ENCODE measurements around the gene GPR39. TPM values are rescaled to one million over a fixed set of nuclear protein-coding genes. Genes with fewer than 3 reads are reported as not detected.

The GPR39 gene
- total RNA-seq, 6 donors from 2014 or later: 10.1 to 45.9 (median 24.0) TPM

GRCh38 chr2:132477436-132477835 is 60.8 kb downstream of the GPR39 start:
- no peak overlapping the region for H3K4me3 ChIP-seq
- TF ChIP-seq POLR2A (IDR thresholded peaks at IDR 0.05): no peak
- no peak for DNase-seq
- WGBS, 2 donors: 72 to 87% methylated on average over 4 of the region's 4 CpGs
- H3K9me3 ChIP-seq: peaks cover 0 to 38% (median 10%) of the 10 kb centered on the region in 4 donors
- H3K36me3 ChIP-seq: no peaks in the 10 kb centered on the region
- no peaks in the 10 kb centered on the region for H3K27me3 ChIP-seq
- H3K27ac ChIP-seq: no peak overlapping the region
- no peak for ATAC-seq (ENCODE audit: low FRiP score in 2 of 2)
- no peaks in the 10 kb centered on the region for H3K4me1 ChIP-seq

GRCh38 chr2:132477962-132478361 is 61.4 kb downstream of the GPR39 start:
- WGBS, 2 donors: 62 to 66% methylated on average over 2 of the region's 2 CpGs
- TF ChIP-seq POLR2A (IDR thresholded peaks at IDR 0.05) (no peak), CTCF (IDR thresholded peaks at IDR 0.05) (no peak), EP300 (IDR thresholded peaks at IDR 0.05) (no peak), POLR2AphosphoS5 (IDR thresholded peaks at IDR 0.05) (no peak)
- no peak for DNase-seq
- Histone ChIP-seq H3K9me3 (peaks cover 0 to 38% (median 7%) of the 10 kb centered on the region in 4 donors), H3K4me1 (no peaks in the 10 kb centered on the region), H3K27me3 (no peaks in the 10 kb centered on the region), H3K4me3 (no peak overlapping the region), H3K36me3 (no peaks in the 10 kb centered on the region), H3K27ac (no peak overlapping the region)
- peak in 1 of 2 donors; percentile 52 for ATAC-seq (ENCODE audit: low FRiP score in 2 of 2)

GRCh38 chr2:132478461-132479105 is 62.0 kb downstream of the GPR39 start:
- TF ChIP-seq EP300 (IDR thresholded peaks at IDR 0.05) (no peak), CTCF (IDR thresholded peaks at IDR 0.05) (no peak), POLR2AphosphoS5 (IDR thresholded peaks at IDR 0.05) (no peak), POLR2A (IDR thresholded peaks at IDR 0.05) (no peak)
- DNase-seq: no peak
- no peaks in the 10 kb centered on the region for H3K36me3 ChIP-seq
- no peak for ATAC-seq (ENCODE audit: low FRiP score in 2 of 2)
- WGBS, 2 donors: 55 to 63% methylated on average over 3 of the region's 3 CpGs
- no peaks in the 10 kb centered on the region for H3K4me1 ChIP-seq
- no peak overlapping the region for H3K27ac ChIP-seq
- H3K27me3 ChIP-seq: no peaks in the 10 kb centered on the region
- H3K4me3 ChIP-seq: no peak overlapping the region
- peaks cover 0 to 36% (median 6%) of the 10 kb centered on the region in 4 donors for H3K9me3 ChIP-seq

GRCh38 chr2:132479155-132479554 is 62.5 kb downstream of the GPR39 start:
- WGBS, 2 donors: 63 to 66% methylated on average over 8 of the region's 8 CpGs
- Histone ChIP-seq H3K9me3 (peaks cover 0 to 31% (median 8%) of the 10 kb centered on the region in 4 donors), H3K4me1 (no peaks in the 10 kb centered on the region), H3K27ac (no peak overlapping the region), H3K27me3 (no peaks in the 10 kb centered on the region), H3K36me3 (no peaks in the 10 kb centered on the region), H3K4me3 (no peak overlapping the region)
- no peak for DNase-seq
- peak in 1 of 2 donors; percentile 74 for ATAC-seq (ENCODE audit: low FRiP score in 2 of 2)
- TF ChIP-seq CTCF (IDR thresholded peaks at IDR 0.05) (no peak), EP300 (IDR thresholded peaks at IDR 0.05) (peak in 1 of 4 donors; percentile 46)

- peaks cover 0 to 14% (median 9%) of the 10 kb centered on the region in 4 donors for H3K9me3 ChIP-seq
These were observed 66.2 kb downstream of the GPR39 start for GRCh38 chr2:132482821-132483220.

More at GRCh38 chr2:132482821-132483220, 66.2 kb downstream of the GPR39 start:
- TF ChIP-seq POLR2AphosphoS5 (IDR thresholded peaks at IDR 0.05) (no peak), EP300 (IDR thresholded peaks at IDR 0.05) (no peak), CTCF (IDR thresholded peaks at IDR 0.05) (no peak), POLR2A (IDR thresholded peaks at IDR 0.05) (no peak)
- WGBS, 2 donors: 65 to 73% methylated on average over 3 of the region's 3 CpGs
- Histone ChIP-seq H3K36me3 (no peaks in the 10 kb centered on the region), H3K27ac (no peak overlapping the region), H3K4me1 (no peaks in the 10 kb centered on the region), H3K27me3 (no peaks in the 10 kb centered on the region), H3K4me3 (no peak overlapping the region)
- no peak for ATAC-seq (ENCODE audit: low FRiP score in 2 of 2)
- no peak for DNase-seq

All from upper lobe of left lung (tissue), 6 donors.